Measurements from ENCODE around the gene ABCB9.

DNA sequence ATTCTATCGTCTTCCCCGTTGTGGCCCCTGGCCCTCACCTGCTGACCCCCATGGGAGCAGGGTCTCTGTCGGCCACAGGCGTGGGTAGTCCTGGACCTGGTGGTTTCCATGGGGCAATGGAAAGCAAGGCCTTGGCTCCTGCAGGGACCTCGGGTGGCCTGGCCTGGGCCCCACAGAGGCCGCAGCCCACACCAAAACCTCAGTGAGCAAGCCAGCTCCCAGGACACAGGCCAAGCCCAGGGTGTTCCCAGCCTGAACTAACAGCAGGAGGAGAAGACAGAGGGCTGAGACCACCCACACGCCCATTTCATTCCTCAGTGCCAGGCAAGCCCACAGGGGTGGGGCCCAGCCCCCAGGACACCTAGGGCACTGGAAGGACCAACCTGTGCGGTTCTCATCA, 16.9 kb downstream of the ABCB9 start:
- no peak for TF ChIP-seq EP300 (IDR thresholded peaks at IDR 0.05; ENCODE audit: low read depth)
- TF ChIP-seq POLR2A (IDR thresholded peaks at IDR 0.05): no peak
